Bronchial epithelial cell (primary cell): Measurements from ENCODE around the gene PRRT1. TPM values are rescaled to one million over a fixed set of nuclear protein-coding genes. Genes with fewer than 3 reads are reported as not detected.
A peak's percentile ranks its signal among the peaks of the same experiment; 100 is the strongest.

Source experiments
- DNase-seq: peaks from one replicate; pipeline ENCODE4 v3.0.0-alpha.2; 2010; ENCODE audit warnings: low read depth
- FAIRE-seq: peaks from 2 replicates; lab custom pipeline; 2011; peaks lifted over from hg19 to GRCh38; lab: Jason Lieb, UNC
- H3K27me3 ChIP-seq: 2 replicates; pipeline ENCODE4 v1.5.1; 2011; ENCODE audit warnings: low read length; ENCODE audit not compliant: control insufficient read depth, insufficient read depth
- H3K36me3 ChIP-seq: 2 replicates; pipeline ENCODE4 v1.5.1; 2011; ENCODE audit warnings: low read length; ENCODE audit not compliant: control insufficient read depth, insufficient read depth
- H3K4me3 ChIP-seq: 2 replicates; pipeline ENCODE4 v1.5.1; 2011; ENCODE audit warnings: mild to moderate bottlenecking, low read depth, low read length, control low read depth
- total RNA-seq: library from RNA; depleted of rRNA; stranded (reverse); fragments of >200 nt; gene quantifications from 2 replicates; pipeline ENCODE4 v1.2.1, GENCODE V29; 2014
- TF ChIP-seq, protein P1 (sequence below): IDR thresholded peaks from 2 replicates; pipeline ENCODE4 v1.5.1; 2011; ENCODE audit warnings: mild to moderate bottlenecking, moderate library complexity, low read length, control low read depth, inconsistent platforms; ENCODE audit not compliant: insufficient read depth, severe bottlenecking

PRRT1 gene
- total RNA-seq, 1 donor from 2014 or later, result not detected

DNA sequence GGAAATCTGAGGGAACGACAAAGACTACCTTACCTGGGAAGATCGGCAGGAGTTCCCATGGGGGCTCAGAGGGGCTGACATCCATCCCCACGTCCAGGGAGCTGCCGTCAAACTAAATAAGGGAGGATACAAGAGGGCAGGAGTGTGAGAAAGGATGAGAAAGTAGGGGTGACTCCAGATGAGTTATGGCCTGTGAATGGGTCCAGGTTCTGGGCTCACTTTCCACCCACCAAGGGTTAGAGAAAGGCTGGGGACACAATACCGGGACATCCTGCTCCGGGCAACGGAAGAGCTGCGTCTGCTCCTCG lies 24.4 kb downstream of the PRRT1 start:
- FAIRE-seq, result no peak
- no peak for DNase-seq
- no peaks in the 10 kb centered on the region for H3K27me3 ChIP-seq
- TF ChIP-seq, protein P1, sequence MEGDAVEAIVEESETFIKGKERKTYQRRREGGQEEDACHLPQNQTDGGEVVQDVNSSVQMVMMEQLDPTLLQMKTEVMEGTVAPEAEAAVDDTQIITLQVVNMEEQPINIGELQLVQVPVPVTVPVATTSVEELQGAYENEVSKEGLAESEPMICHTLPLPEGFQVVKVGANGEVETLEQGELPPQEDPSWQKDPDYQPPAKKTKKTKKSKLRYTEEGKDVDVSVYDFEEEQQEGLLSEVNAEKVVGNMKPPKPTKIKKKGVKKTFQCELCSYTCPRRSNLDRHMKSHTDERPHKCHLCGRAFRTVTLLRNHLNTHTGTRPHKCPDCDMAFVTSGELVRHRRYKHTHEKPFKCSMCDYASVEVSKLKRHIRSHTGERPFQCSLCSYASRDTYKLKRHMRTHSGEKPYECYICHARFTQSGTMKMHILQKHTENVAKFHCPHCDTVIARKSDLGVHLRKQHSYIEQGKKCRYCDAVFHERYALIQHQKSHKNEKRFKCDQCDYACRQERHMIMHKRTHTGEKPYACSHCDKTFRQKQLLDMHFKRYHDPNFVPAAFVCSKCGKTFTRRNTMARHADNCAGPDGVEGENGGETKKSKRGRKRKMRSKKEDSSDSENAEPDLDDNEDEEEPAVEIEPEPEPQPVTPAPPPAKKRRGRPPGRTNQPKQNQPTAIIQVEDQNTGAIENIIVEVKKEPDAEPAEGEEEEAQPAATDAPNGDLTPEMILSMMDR, result no peak
- peaks cover 9% of the 10 kb centered on the region for H3K36me3 ChIP-seq
- peak overlapping the region; percentile 85 for H3K4me3 ChIP-seq

DNA sequence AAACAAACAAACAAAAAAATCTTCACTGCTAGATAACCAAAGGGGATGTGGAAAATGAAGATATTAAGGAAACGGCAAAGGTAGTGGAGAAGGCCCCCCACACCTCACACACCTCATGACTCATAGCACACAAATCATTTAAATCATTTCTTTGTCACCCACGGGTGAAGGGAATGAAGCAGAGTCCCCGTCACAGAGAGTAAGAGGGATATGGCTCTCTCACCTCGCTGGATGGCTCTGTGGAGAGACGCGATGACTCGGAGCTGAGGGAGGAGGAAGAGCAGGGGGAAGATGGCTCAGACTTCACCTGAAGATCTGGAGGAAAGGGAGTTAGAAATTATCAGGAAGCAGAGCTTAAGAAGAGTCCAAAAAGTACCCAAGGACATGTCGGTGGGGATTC lies 24.9 kb downstream of the PRRT1 start:
- peak overlapping the region; percentile 85 for H3K4me3 ChIP-seq
- peaks cover 11% of the 10 kb centered on the region for H3K36me3 ChIP-seq
- H3K27me3 ChIP-seq, result no peaks in the 10 kb centered on the region
- TF ChIP-seq, protein P1, result no peak
- no peak for DNase-seq
- no peak for FAIRE-seq

DNA sequence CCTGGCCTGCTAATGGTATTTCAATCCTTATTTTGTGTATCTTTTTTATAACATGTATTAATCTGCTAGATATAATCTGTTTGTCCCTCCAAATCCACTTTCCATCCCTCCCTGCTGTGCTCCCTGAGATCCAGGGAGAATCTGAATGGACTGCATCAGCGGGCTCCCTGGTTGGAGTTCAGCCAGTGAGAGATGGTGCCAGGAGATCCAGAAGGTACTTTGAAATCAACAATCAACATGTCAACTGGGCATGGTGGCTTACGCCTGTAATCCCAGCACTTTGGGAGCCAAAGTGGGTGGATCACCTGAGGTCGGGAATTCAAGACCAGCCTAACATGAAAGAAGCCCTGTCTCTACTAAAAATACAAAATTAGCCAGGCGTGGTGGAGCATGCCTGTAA lies 28.1 kb downstream of the PRRT1 start:
- DNase-seq (no peak), FAIRE-seq (no peak)
- no peak overlapping the region for H3K4me3 ChIP-seq
- H3K27me3 ChIP-seq, result no peaks in the 10 kb centered on the region
- TF ChIP-seq, protein P1, result no peak
- H3K36me3 ChIP-seq, result peaks cover 22% of the 10 kb centered on the region

DNA sequence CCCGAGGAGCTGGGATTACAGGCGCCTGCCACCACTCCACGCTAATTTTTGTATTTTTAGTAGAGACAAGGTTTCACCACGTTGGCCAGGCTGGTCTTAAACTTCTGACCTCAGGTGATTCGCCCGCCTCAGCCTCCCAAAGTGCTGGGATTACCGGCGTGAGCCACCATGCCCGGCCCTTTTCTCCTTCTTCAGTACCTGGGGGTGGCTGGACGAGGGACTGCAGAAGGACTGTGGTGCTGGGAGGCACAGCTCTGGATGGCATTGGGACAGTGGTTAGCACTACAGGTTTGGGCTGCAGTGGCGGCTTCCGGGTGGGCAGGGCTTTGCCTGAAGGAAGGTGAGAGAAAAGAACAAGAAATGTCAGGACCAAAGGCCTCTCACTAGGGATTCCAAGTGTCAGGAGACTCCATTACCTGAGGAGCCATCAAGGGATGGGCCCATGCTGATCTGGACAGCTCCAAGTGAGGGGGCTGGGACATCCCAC lies 31.1 kb downstream of the PRRT1 start:
- no peak overlapping the region for H3K4me3 ChIP-seq
- peaks cover 39% of the 10 kb centered on the region for H3K36me3 ChIP-seq
- DNase-seq (no peak), FAIRE-seq (no peak)
- TF ChIP-seq, protein P1, result no peak
- H3K27me3 ChIP-seq, result no peaks in the 10 kb centered on the region

DNA sequence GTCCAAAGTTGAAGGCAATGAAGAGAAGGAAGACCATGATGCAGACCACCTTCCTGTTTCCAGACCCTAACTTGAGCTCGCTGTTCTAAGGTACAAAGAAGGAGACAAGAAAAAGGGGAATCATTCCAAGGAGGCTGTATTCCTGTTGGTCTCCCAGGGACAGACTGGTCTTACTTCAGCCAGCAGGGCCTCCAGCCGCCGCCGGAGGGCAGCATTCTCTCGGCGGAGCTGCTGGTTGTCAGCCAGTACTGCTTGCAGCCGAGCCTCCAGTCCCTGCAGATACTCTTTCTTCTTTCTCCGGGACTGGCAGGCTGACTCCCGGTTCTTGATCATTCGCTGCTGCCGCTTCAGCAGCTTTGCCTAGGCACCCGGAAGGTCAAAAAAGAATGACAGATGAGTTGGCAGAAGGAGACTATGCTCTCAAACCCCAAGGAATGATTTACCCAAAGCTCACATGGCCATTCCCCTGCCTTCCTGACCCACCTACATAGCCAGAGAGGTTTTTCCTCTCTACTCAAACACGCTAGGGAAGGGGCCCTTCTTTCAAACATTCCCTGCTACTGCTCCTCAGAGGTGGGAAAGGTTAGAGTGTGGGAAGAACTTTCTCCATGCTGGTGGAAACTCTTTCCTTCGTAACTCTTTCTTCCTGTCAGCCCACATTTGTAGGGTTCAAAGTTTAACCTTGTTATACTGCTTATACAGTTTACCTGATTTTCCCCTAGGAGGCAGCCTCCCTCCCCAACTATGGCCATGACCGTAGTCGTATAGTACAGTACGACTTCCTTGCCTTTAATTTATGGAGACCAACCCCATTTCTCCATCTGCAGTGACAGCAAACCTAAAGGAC lies 32.7 kb downstream of the PRRT1 start:
- peak; percentile 68 for DNase-seq
- no peak overlapping the region for H3K4me3 ChIP-seq
- H3K36me3 ChIP-seq, result peaks cover 37% of the 10 kb centered on the region
- no peak for FAIRE-seq
- TF ChIP-seq, protein P1, result peak; percentile 99
- H3K27me3 ChIP-seq, result no peaks in the 10 kb centered on the region

DNA sequence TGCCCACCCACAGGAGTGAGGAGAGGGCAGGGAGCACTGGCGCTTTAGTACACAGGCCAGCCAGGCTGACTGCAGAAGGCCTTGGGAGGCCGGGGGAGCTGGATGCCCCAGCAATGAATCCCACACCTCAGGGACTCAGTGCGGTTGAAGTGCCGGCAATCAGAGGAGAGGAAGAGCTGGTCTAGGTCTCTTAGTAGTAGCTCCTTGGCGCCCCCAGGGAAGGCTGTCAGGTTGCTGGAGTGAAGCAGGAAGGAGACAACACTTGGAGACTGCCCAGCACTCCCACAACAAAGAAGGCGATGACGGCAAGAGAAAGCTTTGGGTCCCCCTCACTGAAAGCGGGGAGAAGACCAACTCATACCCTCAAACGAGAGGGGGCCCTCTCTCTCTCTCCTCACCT lies 34.3 kb downstream of the PRRT1 start:
- Histone ChIP-seq H3K4me3 (no peak overlapping the region), H3K36me3 (peaks cover 37% of the 10 kb centered on the region), H3K27me3 (no peaks in the 10 kb centered on the region)
- DNase-seq (no peak), FAIRE-seq (no peak)
- TF ChIP-seq, protein P1, result no peak
